DOHH2 (cell line): Measurements from ENCODE around the gene CCDC9.

Source experiments
- H3F3A ChIP-seq: fragments of 200-600 bp; sonication (generic), shearing (Covaris generic); 2 replicates; pipeline ENCODE4 v1.6.0; 2016; ENCODE audit warnings: antibody characterized with exemption, mild to moderate bottlenecking; ENCODE audit not compliant: control insufficient read depth, insufficient read depth
- H3K27ac ChIP-seq: fragments of 200-600 bp; sonication (generic); 2 replicates; pipeline ENCODE4 v1.5.1; 2014; ENCODE audit warnings: low read depth, mild to moderate bottlenecking, low read length, moderate library complexity
- H3K27me3 ChIP-seq: fragments of 200-600 bp; sonication (generic); 2 replicates; pipeline ENCODE4 v1.6.1; 2014; ENCODE audit warnings: mild to moderate bottlenecking, low read length, mixed read lengths; ENCODE audit not compliant: control insufficient read depth
- H3K36me3 ChIP-seq: fragments of 200-600 bp; sonication (generic); 2 replicates; pipeline ENCODE4 v1.6.1; 2014; ENCODE audit warnings: mild to moderate bottlenecking, low read length, moderate library complexity, mixed read lengths; ENCODE audit not compliant: control insufficient read depth
- H3K4me1 ChIP-seq: fragments of 200-600 bp; sonication (generic); 2 replicates; pipeline ENCODE4 v1.6.1; 2014; ENCODE audit warnings: mild to moderate bottlenecking, low read length, mixed read lengths; ENCODE audit not compliant: control insufficient read depth
- H3K4me2 ChIP-seq: fragments of 200-600 bp; sonication (generic); 2 replicates; pipeline ENCODE4 v1.6.0; 2014; ENCODE audit warnings: mild to moderate bottlenecking, low read length, moderate library complexity
- H3K4me3 ChIP-seq: fragments of 200-600 bp; sonication (generic); 2 replicates; pipeline ENCODE4 v1.5.1; 2014; ENCODE audit warnings: mild to moderate bottlenecking, low read length, mixed read lengths
- H3K79me2 ChIP-seq: fragments of 200-600 bp; sonication (generic); 2 replicates; pipeline ENCODE4 v1.6.1; 2014; ENCODE audit warnings: mild to moderate bottlenecking, low read length, mixed read lengths; ENCODE audit not compliant: control insufficient read depth
- H3K9me2 ChIP-seq: fragments of 200-600 bp; sonication (generic); replicated peaks from 2 replicates; pipeline ENCODE4 v1.6.1; 2014; ENCODE audit warnings: mild to moderate bottlenecking, low read length, mixed read lengths; ENCODE audit not compliant: control insufficient read depth
- H3K9me3 ChIP-seq: fragments of 200-600 bp; sonication (generic); 2 replicates; pipeline ENCODE4 v1.6.1; 2014; ENCODE audit warnings: antibody characterized with exemption, low read length, mixed read lengths; ENCODE audit not compliant: control insufficient read depth, insufficient read depth
- H4K20me1 ChIP-seq: fragments of 200-600 bp; sonication (generic); 2 replicates; pipeline ENCODE4 v1.6.0; 2014; ENCODE audit warnings: low read depth, mild to moderate bottlenecking, antibody characterized with exemption, low read length, moderate library complexity; ENCODE audit not compliant: control insufficient read depth, insufficient read depth
- EZH2phosphoT487 ChIP-seq: fragments of 200-600 bp; sonication (generic); IDR thresholded peaks from 2 replicates; pipeline ENCODE4 v1.6.1; 2017; ENCODE audit warnings: borderline replicate concordance, mild to moderate bottlenecking, antibody characterized with exemption, low read length, moderate library complexity, mixed read lengths
- TF ChIP-seq, protein P1 (sequence below): fragments of 200-600 bp; sonication (generic); IDR thresholded peaks from one replicate; pipeline ENCODE4 v1.5.1; 2014; ENCODE audit warnings: antibody characterized with exemption, mild to moderate bottlenecking, low read depth, low read length; ENCODE audit not compliant: poor library complexity, severe bottlenecking

Gene CCDC9

DNA sequence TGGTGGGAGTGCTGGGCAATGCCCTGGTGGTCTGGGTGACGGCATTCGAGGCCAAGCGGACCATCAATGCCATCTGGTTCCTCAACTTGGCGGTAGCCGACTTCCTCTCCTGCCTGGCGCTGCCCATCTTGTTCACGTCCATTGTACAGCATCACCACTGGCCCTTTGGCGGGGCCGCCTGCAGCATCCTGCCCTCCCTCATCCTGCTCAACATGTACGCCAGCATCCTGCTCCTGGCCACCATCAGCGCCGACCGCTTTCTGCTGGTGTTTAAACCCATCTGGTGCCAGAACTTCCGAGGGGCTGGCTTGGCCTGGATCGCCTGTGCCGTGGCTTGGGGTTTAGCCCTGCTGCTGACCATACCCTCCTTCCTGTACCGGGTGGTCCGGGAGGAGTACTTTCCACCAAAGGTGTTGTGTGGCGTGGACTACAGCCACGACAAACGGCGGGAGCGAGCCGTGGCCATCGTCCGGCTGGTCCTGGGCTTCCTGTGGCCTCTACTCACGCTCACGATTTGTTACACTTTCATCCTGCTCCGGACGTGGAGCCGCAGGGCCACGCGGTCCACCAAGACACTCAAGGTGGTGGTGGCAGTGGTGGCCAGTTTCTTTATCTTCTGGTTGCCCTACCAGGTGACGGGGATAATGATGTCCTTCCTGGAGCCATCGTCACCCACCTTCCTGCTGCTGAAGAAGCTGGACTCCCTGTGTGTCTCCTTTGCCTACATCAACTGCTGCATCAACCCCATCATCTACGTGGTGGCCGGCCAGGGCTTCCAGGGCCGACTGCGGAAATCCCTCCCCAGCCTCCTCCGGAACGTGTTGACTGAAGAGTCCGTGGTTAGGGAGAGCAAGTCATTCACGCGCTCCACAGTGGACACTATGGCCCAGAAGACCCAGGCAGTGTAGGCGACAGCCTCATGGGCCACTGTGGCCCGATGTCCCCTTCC lies 63.9 kb downstream of the CCDC9 start:
- H3K36me3 ChIP-seq = no peaks in the 10 kb centered on the region
- H3K9me3 ChIP-seq = no peaks in the 10 kb centered on the region
- no peaks in the 10 kb centered on the region for H3K79me2 ChIP-seq
- peaks cover 7% of the 10 kb centered on the region for H3K4me1 ChIP-seq
- H3K9me2 ChIP-seq = no peaks in the 10 kb centered on the region
- no peak overlapping the region for H3K4me2 ChIP-seq
- H3F3A ChIP-seq = no peaks in the 10 kb centered on the region
- H4K20me1 ChIP-seq = no peaks in the 10 kb centered on the region
- no peak overlapping the region for H3K27ac ChIP-seq
- TF ChIP-seq EZH2phosphoT487 = no peak
- TF ChIP-seq, protein P1, sequence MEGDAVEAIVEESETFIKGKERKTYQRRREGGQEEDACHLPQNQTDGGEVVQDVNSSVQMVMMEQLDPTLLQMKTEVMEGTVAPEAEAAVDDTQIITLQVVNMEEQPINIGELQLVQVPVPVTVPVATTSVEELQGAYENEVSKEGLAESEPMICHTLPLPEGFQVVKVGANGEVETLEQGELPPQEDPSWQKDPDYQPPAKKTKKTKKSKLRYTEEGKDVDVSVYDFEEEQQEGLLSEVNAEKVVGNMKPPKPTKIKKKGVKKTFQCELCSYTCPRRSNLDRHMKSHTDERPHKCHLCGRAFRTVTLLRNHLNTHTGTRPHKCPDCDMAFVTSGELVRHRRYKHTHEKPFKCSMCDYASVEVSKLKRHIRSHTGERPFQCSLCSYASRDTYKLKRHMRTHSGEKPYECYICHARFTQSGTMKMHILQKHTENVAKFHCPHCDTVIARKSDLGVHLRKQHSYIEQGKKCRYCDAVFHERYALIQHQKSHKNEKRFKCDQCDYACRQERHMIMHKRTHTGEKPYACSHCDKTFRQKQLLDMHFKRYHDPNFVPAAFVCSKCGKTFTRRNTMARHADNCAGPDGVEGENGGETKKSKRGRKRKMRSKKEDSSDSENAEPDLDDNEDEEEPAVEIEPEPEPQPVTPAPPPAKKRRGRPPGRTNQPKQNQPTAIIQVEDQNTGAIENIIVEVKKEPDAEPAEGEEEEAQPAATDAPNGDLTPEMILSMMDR = no peak
- no peak overlapping the region for H3K4me3 ChIP-seq
- peaks cover 10% of the 10 kb centered on the region for H3K27me3 ChIP-seq
